Activated naive CD4-positive, alpha-beta T cell treated with Interleukin-2 at 50 U/mL for 16 hours (primary cell): ENCODE data around the gene CBX6.

ENCODE experiments used
- DNase-seq: peaks from one replicate; pipeline ENCODE4 v3.0.0-alpha.2; 2020

Gene CBX6

DNA sequence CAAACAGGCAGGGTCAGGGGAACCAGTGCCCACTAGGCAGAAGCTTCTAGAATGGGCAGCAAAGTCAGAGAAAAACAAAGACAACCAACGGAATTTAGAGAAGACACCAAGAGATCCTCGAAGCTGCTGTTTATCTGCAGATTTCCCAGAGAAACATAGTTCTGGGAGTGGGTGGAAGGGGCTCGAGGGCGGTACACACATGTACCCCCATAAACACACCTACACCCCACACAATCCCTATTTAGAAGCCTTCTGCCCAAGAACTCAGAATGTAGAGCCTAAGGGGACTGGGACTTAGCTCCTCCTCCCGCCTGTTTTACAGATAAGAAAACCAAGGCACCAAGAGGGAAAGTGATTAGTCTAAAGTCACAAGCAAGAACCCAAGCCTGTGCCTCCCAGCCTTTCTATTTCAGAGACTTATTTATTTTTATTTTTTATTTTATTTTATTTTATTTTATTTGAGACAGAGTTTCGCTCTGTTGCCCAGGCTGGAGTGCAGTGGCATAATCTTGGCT lies 34.5 kb downstream of the CBX6 start:
- no peak for DNase-seq

DNA sequence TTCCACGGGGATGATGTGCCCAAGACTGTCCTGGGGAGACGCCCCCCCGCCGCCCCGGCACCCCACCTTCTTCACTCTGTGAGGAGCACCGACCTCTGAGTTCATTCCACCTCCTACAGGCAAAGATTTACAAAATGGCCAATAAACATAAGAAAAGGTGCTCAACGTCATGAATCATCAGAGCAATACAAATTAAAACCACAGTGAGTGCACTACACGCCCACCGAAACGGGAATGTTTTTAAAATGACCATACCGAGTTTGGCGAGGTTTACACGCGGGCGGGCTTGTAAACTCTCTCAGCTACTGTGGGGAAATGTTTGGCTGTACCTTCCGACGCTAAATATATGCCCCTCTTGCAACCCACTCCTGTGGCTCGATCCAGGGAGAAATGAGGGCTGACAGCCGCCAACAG lies 36.1 kb downstream of the CBX6 start:
- DNase-seq = no peak

DNA sequence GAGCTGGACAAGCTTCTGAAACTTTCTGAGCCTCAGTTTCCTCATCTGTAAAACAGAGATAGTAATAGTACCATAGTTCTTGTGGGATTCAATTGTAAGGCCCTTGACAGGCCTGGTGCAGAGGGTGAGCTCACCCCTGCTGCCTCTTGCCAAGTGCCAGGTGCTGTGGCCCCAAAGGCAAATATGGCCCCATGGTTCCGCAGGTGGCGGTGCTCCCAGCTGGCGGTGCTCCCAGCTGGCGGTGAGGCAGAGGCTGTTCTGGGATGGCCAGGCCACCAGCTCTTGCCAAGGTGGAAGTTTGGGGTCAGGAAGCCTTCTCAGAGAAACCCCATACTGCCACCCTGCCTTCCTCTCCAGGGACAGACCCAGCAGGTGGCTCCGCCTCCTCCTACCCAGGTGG lies 37.0 kb downstream of the CBX6 start:
- DNase-seq = no peak

DNA sequence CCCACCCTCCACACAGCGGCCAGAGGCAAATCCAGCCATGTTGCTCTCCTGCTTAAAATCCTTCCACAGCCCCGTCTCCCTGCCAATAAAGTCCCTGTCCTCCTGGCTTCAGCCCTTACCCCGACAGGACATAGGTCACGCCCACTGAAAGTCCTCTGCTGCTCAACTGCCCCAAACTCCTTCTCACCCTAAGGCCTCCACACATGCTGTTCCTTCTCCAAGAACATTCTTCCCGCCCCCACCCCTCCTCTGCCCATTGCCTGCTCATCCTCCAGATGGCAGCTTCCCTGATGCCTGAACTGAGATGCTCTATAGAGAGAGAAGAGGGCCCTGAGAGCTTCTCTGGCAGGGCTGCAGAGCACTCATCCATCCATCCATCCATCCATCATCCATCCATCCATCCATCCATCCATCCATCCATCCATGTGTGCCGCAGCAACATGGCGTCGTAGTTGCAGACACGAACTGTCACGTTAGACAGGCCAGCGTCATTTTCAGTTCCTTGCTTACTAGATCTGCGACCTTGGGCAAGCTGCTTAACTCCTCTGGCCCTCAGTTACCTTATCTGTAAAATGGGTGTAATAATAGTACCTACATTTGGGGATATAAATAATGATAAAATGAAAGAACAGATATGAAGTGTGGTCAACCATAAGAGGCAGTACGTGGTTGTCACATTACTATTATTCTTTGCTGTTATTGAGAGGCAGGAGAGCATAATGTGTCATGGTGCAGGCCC lies 37.6 kb downstream of the CBX6 start:
- no peak for DNase-seq

DNA sequence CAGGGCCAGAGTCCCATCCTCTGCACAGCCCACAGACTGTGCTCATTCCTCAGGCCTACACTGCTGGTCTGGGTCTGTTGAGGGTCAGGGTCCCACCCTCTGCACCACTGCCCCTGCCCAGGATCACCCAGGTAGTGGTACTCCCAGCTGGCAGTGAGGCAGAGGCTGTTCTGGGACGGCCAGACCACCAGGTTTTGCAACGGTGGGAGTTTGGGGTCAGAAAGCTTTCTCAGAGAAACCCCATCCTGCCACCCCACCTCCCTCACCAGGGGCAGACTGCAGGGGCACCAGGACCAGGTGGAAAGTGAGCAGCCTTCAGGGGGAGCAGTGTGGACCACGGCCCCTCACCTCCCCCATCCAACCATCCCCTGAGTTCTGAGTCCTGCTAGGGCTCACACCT lies 39.0 kb downstream of the CBX6 start:
- DNase-seq = no peak

DNA sequence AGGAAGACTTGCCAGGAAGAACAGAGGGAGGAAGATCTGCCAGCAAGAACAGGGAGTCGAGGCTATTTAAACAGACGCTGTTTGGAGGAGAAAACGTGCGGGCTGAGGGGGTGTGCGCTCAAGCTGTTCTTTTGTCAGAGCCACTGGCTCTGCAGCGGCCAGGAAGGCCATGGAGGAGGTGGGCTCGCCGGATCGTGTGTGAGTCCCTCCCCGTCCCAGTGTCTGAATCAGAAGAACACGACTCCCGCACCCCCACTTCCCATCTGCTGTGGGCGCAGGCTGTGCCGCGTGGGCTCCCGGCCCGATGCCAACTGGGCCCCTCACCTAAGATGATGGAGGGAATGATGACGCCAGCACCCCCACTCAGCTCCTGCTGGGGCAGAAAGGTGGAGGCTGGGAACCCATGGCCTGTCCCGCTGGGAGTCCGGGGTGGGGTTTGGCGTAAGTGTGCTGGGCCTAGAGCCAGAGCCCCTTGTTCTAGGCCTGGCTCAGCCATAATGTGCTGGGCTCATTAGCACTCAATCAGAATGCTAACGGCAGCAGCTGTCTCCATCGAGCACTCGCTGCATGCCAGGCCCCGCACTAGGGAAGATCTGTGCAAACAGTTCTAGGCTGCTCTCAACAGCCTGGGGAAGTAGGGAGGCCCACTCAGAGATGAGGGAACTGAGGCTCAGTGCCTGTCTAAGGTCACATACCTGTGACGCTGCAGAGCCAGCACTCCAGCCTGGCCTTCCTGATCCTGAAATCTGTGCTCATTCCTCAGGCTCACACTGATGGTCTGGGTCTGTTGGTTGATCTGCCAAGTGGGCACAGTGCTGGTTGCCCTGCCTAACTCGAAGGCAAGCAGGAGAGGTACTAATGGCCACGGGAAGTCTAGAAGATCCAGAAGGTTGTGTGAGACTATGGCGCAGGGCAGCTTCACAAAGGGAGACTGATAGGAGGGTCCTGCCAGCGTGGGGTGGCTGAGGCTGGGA lies 39.7 kb downstream of the CBX6 start:
- no peak for DNase-seq

DNA sequence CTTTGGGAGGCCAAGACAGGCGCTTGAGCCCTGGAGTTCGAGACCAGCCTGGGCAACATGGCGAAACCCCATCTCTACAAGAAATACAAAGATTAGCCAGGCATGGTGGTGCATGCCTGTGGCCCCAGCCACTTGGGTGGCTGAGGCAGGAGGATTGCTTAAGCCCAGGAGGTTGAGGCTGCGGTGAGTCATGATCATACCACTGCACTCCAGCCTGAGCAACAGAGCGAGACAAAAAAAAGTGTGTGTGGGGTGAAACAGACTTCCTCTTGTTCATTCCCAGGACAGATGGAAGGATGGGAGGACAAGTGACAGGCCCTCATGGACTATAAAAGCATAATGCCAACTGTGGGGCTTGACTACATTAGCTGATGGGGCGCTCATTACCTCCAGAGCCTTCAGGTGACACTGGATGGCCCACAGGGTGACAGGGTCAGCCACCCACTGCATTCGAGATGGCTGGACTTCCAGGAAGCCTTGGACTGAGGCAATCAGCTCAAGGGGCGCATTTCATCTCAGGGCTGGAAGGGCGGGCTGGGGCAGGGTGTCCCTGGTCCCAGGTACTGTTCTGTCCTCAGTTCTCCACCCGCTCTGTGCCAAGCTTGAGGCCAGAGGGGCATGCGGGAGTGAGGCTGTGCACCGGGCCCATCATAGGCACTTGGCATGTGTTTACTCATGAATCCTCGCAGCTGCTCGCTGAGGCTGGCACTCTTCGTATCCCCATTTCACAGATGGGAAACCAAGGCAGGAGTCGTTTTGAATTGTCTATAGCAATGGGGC lies 40.7 kb downstream of the CBX6 start:
- DNase-seq = no peak

DNA sequence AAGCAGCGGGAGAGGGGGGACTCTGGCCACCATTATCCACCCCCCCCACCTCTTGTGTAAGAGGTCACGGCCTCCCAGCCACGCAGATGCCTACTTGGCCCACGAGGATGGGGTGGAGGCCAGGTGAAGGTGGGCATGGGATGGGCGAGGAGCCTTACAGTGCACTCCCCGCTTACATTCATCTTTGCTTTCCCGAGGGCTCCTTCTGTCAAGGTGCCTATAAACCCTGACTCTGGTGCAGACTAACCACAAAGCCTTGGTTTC lies 41.2 kb downstream of the CBX6 start:
- no peak for DNase-seq

DNA sequence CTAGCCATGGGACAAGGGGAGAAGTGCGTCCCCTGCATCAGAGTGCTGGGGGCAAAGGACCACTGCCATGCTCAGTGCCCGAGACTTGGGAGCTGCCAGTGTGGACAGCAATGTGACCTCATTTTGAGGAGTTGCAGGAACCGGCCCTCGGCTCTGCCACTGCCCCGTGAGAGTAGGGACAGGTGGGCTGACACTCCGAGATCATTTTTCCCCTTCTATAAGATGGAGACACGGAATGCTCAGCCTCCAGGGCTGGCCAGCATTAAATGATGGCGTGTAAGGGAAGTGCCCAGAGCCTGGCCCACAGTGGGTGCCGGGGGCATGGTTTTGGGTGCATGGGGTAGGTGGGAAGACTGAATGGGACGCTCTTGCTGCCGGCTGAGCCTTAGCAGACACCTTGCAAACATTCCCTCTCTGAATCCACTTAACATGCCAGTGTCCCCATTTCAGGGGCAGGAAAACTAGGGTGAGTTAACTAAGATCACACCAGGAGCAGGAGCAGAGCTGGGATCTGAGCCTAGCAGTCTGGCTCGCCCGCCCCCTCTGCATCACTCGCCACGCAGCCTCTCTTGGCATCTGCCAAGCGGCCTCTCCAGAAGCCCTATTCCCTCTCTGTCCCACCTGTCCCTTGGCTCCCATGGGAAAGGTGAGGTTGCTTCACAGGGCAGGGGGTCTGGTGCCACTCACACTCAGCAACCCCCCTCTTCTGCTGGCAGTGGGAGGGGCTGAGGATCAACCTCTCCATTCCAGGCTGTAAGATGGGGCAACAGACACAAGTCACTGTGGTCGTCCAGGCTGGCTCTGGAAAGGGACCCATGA lies 41.8 kb downstream of the CBX6 start:
- no peak for DNase-seq

DNA sequence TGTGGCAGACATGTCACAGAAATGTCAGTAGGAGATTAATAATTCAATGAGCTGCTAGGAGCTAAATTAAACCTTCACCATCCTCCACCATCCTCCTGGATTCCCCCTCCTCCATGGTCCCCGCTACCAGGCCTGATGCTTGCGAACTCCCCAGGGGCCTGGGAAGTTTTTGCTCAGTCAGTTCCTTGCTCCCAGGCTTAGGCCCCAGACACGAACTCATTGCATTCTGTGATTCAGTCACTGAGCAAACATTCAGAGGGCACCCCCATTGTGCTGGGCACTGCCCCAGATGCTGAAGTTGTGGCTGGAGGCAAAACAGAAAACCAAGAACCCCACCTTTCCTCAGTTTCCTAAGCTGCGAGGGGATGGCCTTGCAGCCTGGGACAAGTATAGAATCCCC lies 42.5 kb downstream of the CBX6 start:
- DNase-seq = no peak

DNA sequence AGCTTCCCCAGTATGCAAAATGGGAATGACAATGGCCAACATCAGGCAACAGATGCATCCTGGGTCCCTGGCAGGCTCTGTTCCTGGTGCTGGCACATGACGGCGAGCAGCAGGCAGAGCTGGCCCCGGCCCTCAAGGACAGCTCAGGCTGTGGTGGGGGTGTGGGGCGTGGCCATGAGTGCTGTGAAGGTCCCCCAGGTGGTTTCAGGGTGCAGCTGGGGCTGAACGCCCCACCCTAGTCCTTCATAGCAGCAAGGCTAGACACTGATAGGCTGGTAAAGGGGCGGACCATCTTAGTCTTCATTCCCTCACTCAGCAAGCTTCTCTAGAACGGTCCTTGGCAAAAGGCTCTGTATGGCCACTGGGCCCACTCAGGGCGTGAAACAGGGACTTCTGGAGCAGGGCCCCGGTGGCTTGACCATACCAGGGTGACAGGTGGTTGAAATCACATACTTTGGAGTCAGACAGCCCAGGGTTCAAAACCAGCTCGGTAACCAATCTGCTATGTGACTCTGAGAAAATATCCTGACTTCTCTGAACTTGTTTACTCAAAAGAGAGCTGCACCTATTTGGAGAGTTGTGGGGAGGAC lies 43.3 kb downstream of the CBX6 start:
- DNase-seq = no peak

DNA sequence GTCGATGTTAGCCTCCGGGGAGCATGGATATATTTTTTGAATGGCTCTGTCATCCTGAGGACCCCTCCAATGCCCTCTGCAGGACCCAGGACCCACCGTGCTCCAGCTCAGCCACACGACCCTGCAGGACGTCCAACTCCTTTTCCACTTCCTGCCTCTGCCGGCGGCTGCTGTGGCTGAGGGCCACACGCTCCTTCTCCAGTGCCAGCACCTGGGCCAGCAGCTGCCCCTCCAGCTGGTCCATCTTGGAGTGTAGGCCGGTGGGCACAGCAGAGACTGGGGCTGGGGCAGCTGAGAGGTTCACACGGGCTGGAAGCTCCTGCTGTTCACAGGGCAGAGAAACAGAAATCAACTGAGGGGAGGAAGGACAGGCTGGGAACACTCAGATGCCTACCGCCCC lies 43.8 kb downstream of the CBX6 start:
- DNase-seq = no peak

DNA sequence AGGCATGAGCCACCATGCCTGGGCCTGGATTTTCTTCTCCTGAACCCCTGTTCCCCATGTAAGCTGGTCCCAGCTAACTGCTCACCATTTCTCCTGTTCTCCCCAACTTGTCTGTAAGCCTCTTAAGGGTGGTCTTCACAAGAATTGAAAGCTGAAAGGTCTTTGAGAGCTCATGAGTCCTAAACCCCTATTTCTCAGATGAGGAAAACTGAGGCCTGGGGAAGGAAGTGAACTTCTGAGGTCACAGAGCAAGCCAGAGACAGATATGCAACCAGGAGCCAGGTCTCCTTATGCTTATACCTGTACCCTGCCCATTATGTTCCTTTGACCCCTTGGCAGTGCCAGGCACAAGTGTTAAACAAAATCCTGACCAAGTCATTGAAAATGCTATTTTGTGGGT lies 44.5 kb downstream of the CBX6 start:
- DNase-seq = no peak

DNA sequence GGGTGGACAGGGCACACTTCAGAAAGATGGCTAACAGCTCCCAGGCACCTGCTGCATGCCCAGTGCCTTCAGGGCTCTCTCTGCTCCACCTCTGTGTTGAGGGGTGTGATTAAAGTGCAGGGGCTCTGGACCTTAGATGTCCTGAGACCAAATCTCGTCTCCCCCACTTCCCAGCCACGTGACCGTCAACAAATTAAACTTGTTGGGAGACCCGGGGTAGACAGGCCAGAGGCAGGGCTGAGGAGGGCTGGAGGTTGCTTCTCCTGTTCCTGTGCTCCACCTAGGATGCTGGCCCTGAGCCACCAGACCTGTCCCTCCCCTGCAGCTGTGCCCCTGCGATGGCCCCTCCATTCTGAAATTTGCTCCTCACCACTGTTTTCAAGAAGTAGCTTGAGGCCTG lies 45.2 kb downstream of the CBX6 start:
- DNase-seq = no peak

DNA sequence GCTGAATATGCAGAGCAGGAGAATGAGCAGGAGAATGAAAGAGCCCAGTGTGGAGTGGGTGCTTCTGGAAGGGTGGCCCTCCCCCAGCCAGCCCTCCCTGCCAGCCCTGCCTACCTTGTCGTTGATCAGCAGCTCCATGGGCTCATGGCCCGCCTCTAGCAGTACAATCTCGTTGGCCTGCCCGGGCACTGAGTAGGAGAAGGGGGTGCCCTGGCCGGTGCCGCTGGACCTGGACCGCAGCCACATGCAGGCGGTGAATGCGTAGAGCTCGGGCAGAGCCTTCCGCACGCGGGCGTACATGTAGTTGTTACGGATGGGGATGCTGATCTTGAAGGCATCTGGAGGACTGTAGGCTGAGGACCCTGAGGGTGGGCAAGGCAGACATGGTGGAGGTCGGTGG lies 45.6 kb downstream of the CBX6 start:
- DNase-seq = no peak

DNA sequence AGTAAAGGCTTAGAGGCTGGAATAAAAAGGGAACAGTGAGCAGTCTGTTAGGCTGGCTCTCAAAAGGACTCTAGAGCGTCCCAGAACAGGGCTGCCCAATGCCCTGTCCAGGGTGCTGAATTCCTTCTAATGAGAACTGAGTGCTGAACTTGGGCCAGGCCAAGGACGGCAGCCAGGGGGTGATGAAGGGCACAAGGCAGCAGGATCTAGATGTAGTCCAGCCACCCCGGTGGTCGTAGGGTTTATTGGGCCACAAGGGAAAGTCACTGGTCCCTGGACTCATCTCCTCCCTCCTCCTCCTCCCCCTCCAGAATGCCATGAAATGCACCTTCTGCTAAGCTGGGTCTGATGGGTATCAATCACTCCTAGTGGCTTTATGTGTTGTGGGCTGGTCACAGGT lies 47.4 kb downstream of the CBX6 start:
- DNase-seq = peak; percentile 25

DNA sequence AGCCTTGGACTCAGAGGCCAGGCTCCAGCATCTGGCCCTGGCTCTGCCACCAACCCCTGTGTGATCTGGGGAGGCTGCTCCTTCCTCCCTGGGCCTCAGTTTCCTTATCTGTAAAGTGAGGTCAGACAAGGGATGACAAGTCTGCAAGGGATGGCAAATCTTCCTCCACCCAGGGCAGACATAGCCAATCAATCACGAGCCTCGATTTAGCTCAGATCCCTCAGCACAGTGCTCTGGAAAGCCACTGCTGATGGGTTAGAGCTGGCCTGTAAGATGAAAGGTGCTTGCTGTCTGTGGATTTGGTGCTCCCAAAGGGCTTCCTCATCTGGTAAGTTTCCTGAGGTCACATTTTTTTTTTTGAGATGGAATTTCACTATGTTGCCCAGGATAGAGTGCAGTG lies 48.4 kb downstream of the CBX6 start:
- no peak for DNase-seq

DNA sequence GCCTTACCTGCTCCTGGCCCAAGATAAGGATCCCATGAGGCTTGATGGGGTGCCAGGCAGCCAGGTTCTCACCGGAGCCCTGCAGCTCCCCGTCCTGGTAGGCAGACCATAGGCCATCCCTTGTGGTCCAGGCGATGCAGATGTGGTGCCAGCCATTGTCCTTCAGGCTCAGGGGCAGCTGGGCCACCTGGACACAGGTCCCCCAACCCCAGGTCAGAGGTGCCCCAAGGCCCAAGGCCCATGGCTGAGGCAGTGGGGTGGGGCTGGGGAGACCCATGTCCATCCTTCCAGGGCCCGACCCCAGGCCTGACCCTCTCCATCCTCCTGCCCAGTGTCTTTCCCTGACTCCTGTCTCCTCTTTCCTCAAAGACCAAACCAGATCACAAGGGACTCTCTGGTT lies 48.9 kb downstream of the CBX6 start:
- DNase-seq = no peak

DNA sequence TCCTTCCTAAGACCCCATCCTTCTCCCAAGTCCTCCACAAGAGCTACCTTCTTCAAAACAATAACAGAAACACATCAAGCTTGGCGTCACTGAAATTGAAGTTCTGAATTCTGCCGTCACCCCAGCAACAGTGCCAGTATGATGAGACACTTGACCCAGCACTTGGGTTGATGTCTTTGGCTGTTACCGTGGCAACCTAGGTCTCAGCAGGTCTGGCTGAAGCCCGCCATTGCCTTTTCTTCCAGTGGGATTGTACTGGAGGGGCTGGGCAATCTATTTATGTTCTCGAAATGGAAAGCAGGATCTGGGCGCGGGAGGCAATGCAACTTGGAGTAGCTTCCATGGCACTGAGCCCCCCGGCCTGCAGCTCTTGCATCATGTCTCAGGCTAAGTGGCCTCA lies 52.0 kb downstream of the CBX6 start:
- no peak for DNase-seq

DNA sequence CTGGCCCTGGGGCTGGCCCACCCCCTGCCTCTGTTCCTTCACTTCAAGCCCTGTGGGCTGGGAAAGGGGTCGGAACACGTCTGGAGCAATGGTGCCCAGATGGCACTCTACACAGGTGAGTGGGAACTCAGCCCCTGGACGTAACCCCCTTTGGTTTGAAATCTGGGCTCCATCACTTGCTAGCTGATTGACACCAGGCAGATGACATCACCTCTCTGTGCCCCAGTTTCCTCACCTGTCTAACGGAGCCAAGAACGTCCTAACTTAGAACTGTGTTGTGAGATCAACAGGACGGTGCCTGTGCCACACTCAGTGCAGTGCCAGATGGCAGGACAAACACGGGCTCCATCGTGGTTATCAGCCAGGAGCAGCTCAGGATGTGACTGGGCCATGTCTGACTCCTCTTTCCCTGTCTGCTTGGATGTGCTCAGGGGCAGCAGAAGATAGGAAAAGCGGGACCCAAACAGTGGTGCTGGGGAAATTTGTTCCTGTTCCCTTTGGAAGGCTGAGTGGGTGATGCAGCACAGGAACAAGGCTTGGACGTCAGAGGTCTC lies 52.6 kb downstream of the CBX6 start:
- DNase-seq = no peak

DNA sequence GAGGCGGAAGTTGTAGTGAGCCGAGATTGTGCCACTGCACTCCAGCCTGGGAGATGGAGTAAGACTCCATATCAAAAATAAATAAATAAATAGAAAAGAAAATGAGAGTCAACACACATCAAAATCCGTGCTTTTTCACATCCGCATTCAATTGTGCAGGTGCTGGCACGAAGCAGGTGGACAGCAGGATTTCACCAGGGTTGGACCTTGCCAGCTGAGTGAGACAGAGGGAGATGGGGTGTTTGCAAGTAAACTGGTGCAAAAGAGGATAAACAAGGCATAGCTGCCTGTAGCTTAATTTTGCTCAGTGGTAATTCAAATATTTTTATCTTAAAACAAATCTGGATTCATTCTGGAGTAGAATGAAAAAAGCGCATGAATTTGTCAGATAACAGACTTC lies 54.8 kb downstream of the CBX6 start:
- DNase-seq = no peak

DNA sequence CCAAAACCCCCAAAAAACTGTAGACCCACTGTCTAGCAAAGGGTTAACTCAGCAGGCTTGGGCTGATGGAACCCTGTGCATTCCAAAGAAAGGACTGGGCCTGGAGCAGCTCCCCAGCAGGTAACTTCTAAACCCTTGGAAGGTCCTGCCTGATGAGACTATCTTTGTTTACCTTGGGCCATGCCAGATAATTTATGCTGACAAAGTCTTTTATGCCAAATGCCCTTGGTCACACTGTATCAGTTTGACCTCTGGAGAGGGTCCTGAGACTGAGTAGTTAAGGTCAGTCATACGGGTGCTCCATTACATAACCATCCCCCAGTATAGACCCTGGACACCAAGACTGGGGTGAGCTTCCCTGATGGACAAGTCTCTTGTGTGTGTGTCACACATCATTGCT lies 56.2 kb downstream of the CBX6 start:
- no peak for DNase-seq
